COLO829 (cell line): ENCODE measurements around the gene MIEN1.
"Not testable (repeated sequence)": the region's sequence is repeated elsewhere in the genome, so short reads cannot be mapped to it uniquely, and the experiment has no call there.

ENCODE experiments used
- DNase-seq: peaks from one replicate; pipeline ENCODE4 v3.0.0; 2012; ENCODE audit warnings: low spot score

Gene MIEN1

GRCh38 chr17:39730095-39730921 is at the start of gene MIEN1:
Gene MIEN1 (minus strand): TSS chr17:39730532. CDS start chr17:39730495, 37 bp downstream.
- peak; percentile 95 for DNase-seq

- no peak for DNase-seq
These were observed 47.4 kb upstream of the MIEN1 start for GRCh38 chr17:39777534-39778365.

GRCh38 chr17:39776252-39776651 is 45.9 kb upstream of the MIEN1 start:
- no peak for DNase-seq

DNA sequence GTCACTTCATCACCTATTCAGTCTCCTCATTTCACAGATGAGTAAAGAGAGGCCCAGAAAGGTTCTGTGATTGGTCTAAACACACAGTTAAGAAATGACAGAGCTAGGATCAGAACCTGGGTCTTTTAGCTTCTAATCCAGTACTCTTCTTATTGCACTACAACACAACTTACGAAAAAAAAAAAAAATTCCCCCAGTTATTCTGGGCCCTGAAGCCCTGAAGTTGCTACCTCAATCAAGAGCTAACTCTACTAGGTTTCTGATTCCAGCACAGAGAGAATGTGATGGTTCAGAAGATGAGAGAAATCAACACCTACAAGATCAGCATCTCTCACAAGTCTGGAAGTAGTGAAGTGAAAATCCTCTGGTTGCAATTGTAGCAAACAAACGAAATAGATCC is 44.7 kb upstream of the MIEN1 start:
- DNase-seq = no peak

DNA sequence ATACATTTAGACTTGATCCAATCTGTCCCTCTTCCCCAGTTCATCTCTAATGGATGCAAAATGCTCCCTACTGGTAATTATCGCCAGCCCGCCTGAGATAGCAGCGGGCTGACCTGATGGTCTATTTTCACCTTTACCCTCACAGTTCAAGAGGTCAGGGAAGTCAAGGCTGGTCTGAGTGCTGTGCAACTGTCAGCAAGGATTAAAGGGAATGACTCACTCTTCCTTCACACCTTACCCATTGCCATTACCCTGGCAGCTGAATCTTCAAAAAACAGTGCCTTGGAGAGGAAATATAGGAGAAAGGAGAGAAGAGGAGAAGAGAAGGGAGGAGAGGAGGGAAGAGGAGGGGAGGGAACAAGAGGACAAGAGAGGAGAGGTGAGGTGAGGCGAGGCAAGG is 43.7 kb upstream of the MIEN1 start:
- no peak for DNase-seq

DNA sequence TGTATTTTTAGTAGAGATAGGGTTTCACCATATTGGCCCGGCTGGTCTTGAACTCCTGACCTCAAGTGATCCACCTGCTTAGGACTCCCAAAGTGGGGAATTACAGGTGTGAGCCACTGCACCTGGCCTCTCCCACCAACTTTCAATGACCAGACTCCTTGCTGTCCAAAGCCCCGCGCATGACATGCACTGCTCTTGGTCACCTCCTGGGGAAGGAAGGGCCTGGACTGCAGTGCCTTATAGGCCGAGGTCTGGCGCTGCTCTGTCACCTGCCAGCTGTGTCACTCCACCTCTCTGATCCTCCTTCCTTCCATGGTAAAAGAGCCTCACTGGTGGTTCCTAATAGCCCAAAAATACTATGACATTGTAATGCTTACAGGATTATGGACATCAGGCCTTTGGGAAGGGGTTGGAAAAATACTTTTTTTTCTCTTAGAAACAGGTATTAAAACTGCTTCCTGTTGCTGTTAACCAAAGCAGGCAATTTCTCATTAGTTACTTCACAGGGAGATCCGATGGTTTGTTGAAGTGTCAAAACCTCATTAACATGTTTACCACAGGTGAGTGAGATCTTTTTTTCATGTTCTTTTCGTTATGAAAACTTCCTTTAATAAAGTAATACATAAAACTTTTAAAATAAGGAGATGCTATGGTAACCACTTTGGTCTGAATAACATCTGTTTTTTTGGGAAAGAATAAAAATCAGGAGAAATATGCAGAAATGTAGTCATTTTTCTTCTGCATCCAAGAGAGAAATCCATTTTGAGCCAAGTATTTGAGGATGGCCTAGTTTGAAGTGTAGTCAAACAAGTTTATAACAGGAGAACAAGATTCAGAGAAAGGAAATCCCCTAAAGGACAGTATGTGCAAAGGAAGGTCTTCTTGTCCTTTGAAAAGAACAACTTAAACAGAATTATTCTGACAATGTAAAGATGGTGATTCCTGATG is 42.9 kb upstream of the MIEN1 start:
- no peak for DNase-seq

GRCh38 chr17:39772415-39772814 is 42.1 kb upstream of the MIEN1 start:
- DNase-seq = no peak

DNA sequence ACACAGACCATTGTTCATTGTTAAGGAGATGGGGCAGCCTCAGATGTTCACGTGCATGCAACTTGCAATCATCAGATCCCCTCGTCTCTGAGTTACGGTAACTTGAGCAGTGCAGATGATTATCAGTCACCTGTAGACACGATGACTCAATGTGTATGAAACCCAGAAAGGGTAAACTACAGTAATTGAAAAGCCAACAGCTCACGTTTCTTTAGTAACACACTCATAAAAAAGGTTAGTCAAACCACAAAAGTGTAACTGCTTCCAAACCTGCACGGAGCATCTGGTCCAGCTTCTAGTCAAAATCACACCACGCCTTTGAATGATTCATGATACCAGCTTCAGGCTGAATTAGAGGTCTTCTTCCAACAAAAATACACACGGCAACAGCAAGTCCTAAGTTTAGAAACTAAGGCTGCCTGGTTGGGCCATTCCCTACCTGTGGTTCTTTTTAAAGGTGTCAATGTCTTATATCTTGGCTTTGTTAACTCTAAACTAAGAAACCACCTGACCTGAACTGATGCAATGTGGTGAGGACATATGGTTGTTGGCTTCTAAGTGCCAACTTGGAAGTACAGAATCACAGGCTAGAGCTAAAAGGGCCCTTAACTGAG is 39.7 kb upstream of the MIEN1 start:
- DNase-seq = no peak

GRCh38 chr17:39767147-39767546 is 36.8 kb upstream of the MIEN1 start:
- no peak for DNase-seq

GRCh38 chr17:39765766-39766165 is 35.4 kb upstream of the MIEN1 start:
- no peak for DNase-seq

GRCh38 chr17:39765175-39765574 is 34.8 kb upstream of the MIEN1 start:
- no peak for DNase-seq

- DNase-seq = not testable (repeated sequence)
These were observed 33.8 kb upstream of the MIEN1 start for GRCh38 chr17:39764171-39764570.

DNA sequence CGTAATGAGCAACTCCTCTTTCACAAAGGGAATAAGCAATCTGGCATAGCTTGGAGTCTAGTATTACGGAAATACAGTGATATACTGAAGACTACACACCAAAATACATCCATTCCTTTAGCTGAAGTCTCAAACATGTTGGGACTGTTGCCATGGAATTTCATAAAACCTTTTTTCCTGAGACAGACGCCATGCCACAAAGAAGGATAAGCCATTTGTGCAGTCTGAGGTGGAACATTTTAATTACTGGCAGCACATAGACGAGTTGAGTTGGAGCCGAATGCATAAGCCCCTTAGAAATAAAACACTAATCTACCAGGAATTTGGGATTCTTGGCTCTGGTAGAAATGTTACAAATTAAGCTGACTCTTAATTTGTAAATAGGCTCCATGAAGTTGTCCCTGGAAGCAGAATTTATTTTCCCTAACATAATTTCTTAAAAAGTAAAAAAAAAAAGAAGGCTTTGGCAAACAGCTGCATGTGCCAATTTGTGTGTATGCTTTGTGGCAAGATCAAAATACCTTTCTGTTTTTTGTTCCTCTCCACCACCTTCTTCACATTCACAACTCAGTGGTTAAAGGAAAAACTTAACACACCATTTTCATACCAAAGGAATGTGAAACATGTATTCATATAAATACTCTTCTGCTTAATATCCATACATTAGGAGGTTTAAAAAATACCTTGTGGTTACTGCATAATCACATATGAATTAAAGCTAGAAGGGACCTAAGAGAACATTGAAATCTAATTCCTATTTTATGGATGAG is 32.9 kb upstream of the MIEN1 start:
- no peak for DNase-seq

GRCh38 chr17:39761861-39762496 is 31.6 kb upstream of the MIEN1 start:
- no peak for DNase-seq

DNA sequence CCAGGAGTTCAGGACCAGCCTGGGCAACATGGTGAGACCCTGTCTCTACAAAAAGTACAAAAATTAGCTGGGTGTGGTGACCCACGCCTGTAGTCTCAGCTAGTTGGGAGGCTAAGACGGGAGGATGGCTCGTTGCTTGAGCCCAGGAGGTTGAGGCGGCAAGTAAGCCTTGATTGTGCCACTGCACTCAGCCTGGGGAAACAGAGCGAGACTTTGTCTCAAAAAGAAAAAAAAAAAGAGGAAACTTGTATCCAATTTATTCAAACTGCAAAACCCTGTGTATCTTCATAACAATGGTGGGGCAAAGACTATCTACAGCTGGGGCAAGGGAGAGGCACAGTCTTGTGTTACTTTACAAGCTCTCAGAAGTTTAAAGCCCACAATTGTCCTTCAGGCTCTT is 28.9 kb upstream of the MIEN1 start:
- no peak for DNase-seq

- no peak for DNase-seq
These were observed 27.9 kb upstream of the MIEN1 start for GRCh38 chr17:39757931-39758873.

GRCh38 chr17:39757176-39757662 is 26.9 kb upstream of the MIEN1 start:
- no peak for DNase-seq

- DNase-seq = no peak
These were observed 26.2 kb upstream of the MIEN1 start for GRCh38 chr17:39756380-39757079.
